DMS79 (cell line): ENCODE data around the gene TANGO2.
A peak's percentile ranks its signal among the peaks of the same experiment; 100 is the strongest.
"Not testable (repeated sequence)": the region's sequence is repeated elsewhere in the genome, so short reads cannot be mapped to it uniquely, and the experiment has no call there.

Experiments
- DNase-seq: peaks from one replicate; lab custom pipeline; 2025; lab: John Stamatoyannopoulos, UW

TANGO2 gene

DNA sequence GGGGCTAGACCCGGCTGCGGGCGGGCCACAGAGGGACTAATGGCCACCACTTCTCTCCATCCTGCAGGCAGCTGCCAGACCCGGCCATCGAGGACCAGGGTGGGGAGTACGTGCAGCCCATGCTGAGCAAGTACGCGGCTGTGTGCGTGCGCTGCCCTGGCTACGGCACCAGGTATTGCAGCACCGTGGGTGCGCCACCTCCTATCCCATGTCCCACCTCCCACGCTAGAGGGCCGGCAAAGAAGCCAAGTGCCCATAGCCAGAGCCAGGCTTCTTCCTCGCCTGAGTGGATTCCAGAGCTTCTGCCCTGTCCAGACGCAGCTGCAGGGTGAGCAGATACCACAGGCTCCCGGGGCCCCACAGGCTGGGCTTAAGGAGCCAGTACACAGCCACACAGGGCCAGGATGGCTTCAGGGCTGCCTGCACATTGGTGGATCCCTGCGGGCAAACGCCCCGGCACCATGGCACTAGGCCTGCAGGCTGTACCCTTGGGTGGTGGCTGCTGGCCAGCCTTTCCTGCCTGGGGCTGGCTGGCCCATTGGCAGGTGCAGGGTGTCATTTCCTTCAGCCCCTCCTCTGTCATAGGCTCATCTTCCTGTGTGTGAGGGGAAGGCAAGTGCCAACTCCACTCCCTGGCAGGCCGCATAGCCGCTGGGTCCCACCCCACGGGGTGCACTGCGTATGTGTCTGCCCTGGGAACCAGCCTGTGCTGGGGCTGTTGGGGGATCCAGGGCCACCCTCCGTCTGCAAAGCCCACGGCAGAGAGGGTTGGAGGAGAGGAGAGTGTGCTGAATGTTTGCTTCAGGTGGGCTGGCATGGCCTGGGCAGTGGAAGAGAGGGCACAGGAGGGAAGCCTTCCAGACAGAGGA lies 42.6 kb downstream of the TANGO2 start:
- no peak for DNase-seq

DNA sequence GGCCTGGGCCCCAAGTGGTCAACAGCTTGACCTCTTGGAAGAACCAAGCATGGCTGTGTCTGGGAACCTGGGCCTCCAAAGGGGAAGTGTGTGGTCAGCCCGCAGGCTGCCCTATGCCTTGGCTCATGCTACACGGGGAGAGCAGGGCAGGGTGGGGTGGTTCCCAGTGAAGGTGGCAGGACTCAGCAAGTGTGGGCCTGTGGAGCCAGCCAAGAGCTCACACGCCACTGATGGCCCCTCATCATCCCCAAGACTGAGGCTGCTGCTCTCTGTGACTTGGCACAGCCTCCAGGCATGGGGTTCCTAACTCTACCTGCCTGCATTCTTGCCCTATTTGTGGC lies 43.2 kb downstream of the TANGO2 start:
- no peak for DNase-seq

DNA sequence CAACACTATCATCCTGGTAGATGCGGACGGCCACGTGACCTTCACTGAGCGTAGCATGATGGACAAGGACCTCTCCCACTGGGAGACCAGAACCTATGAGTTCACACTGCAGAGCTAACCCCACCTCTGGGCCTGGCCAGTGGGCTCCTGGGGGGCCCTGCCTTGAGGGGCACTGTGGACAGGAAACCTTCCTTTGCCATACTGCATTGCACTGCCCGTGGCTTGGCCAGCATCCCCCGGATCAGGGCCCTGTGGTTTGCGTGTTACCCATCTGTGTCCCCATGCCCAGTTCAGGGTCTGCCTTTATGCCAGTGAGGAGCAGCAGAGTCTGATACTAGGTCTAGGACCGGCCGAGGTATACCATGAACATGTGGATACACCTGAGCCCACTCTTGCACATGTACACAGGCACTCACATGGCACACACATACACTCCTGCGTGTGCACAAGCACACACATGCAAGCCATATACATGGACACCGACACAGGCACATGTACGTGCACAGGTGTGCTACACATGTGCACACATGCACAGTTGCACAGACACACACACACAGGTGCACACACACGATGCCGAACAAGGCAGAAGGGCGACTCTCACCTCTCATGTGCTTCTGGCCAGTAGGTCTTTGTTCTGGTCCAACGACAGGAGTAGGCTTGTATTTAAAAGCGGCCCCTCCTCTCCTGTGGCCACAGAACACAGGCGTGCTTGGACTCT lies 43.8 kb downstream of the TANGO2 start:
- no peak for DNase-seq

DNA sequence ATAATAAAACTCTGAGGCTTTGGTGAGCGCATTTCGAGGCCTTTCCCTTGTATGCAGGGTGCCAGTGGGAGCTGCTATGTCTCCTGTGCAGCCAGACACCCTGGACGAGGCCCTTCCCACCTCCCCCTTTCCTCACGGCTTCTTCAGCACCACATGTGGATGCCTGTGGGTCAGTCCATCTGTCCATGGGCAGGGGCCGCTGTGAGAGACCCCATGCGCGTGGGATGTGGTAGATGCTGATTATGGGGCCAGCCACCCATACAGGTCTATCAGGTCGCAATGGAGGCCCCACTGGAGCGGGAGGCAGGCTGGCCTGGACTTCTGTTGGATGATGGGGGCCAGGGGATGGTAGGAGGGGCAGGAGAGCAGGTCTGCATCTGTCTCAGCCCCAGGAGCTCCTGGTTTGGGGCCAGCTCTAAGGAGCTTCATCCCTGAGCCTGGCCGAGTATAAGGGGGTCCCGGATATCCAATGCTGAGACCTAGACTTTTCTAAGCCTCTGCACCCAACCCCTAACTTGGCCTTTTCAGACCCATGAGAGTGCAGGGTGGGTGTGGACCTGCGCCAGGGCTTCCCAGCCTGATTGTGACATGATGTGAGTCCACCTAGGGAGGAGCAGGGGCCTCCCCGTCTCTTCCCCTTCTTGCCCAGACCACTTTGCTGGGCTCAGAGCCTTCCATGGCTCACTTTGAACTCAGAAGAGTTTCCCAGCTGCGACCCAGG lies 45.1 kb downstream of the TANGO2 start:
- no peak for DNase-seq

DNA sequence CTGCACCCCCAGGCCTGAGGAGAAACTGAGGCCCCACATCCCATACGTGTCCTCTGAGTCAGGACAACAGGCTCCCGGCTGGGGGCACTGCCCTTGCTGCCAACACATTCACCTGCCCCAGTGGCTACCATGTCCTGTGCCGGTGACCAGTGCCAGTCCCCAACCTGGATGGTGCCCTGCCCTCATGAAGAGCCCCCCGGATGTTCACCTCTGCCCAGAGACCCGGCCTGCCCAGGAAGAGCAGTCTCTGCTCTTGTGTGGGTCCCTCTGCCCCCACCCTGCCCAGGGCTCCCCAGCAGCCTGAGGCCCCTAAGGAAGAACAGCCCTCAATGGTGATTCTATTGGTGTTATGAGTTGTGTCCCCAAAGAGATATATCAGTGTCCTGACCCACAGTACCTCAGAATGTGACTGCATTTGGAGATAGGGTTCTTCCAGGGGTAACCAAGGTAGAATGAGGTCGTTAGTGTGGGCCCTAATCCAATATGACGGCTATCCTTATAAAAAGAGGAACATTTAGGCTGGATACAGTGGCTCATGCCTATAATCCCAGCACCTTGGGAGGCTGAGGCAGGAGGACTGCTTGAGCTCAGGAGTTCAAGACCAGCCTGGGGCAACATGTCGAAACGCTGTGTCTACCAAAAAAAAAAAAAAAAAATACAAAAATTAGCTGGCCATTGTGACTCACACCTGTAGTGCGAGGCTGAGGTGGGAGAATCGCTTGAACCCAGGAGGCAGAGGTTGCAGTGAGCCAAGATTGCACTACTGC lies 45.9 kb downstream of the TANGO2 start:
- no peak for DNase-seq

DNA sequence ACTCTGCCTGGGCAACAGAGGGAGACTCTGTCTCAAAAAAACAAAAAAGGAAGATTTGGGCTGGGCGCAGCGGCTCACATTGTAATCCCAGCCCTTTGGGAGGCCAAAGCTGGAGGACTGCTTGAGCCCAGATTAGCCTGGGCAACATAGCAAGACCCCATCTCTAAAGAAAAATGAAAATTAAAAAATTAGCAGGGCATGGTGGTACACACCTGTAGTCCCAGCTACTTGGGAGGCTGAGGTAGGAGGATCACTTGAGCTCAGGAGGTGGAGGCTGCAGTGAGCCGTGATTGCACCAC lies 46.4 kb downstream of the TANGO2 start:
- DNase-seq: not testable (repeated sequence)

DNA sequence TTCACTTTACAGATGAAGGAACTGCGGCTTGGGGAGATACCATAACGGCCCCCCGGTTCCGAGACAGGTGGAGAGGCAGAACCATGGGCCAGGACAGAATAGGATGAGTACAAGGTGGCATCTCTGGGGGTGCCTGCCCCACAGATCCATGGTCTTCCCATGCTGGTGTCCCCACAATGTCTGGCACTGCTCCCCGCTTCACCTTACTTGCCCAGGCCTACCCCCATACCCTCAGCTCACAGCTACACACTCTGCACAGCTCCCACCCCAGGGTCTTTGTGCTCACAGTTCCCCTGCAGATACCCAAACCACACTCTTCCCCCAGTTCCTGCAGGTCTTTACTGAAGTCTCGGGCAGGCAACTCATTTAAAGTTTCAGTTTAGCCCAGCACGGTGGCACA lies 47.7 kb downstream of the TANGO2 start:
- DNase-seq: no peak

DNA sequence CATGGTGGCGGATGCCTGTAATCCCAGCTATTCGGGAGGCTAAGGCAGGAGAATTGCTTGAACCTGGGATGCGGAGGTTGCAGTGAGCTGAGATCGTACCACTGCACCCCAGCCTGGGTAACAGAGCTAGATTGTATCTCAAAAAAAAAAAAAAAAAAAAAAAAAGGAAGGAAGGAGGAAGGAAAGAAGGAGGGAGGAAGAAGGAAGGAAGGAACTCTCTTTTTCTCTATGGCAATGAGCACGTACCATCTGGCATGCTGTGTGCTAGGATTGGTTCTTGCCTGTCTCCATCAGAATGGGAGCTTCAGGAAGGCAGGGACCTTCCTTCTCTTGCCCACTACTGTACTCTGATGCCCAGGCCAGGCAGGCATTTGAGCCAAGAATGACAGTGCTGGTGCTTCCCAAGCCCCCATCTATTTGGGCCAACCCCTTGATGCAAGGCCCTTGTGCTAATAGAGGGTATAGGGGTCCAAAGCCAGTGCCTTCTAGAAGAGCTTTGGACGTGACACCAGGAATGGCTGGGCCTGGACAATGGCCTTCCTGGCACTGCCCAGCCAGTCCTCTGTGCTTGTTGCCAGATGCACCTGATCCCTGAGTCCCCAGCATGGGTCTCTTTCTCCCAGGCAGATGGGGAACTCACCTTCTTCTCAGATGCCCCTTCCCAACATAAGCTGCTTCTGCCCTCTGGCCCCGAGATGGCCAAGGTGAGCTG lies 48.6 kb downstream of the TANGO2 start:
- DNase-seq: no peak

DNA sequence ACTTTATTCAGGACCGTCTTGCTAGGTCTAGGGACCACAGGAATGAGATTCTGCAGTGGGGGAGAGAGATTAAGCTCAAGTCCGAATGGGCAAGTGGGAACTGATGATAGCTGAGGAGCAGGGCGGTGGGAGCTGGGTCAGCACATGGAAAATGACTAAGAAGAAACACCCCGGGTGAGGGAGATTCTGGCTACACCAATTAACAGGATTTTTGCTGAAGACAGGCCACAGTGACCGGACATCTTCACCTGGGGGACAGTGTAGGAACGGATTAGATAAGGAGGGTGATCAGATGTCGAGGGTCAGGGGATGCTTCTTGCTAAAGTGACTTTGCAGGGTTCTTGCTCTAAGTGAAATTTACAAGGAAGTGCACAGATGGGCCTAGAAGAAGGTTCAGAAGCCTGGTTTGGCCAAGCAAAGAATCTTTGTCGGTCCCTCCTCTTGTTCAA lies 50.6 kb downstream of the TANGO2 start:
- DNase-seq: no peak

DNA sequence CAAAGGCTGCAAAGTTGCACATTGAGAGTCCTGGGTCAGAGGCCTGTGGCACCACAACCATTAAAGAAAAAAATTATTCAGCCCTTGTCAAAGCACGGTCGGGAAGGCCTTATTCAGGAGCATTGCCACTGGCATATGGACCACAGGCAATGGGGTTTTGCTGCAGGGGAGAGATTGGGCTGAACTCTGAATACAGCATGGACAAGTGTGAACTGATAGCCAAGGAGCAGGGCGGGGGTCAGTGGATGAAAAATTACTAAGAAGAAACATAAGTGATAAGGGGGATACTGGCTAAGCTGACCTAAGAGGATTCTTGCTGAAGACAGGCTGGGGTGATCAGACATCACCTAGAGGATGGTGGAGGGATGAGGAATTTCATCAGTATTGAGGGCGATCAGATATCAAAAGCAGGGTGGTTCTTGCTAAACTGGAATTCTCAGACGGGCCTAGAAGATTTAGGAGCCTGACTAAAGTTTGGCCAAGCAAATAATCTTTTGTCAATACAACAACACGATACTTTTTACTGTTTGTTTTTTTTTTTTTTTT lies 55.8 kb downstream of the TANGO2 start:
- no peak for DNase-seq

DNA sequence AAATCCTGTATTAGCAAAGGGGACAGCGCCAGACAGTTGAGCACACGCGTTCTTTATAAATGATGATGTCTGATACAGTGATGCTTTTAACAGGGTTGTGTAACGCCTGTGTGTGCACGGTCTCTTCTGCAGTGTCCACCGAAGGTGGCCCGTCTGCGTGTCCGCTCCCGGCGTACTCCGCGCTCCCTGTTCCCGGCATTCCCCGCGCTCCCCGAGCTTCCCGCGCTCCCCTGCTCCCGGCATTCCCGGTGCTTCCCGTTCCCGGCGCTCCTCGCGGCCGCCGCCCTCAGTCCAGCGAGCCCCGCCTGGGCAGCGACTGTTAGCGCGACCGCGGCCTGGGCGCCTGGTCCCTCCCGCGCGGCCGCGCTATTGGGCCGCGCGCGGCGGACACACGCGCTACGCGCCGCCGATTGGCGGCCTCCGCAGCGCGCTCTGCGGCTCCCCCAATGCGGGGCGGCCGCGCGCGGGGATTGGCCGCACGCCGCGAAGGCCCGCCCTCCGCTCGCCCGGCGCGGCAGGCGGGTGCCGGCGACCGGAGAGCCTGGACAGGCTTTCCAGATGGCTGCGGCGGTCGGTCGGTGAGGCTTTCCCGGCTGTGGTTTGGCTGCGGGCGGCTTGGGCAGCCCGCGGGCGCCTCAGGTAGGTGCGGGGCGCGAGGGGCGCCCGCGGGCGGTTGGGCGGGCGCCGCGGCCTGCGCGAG lies 59.0 kb downstream of the TANGO2 start, which contains the start of gene DGCR8:
TSS of gene DGCR8 (plus strand) at position 497 of the 700 bp plus-strand sequence. CDS start 5,723 bp downstream, outside the sequence.
- peak; percentile 54 for DNase-seq

DNA sequence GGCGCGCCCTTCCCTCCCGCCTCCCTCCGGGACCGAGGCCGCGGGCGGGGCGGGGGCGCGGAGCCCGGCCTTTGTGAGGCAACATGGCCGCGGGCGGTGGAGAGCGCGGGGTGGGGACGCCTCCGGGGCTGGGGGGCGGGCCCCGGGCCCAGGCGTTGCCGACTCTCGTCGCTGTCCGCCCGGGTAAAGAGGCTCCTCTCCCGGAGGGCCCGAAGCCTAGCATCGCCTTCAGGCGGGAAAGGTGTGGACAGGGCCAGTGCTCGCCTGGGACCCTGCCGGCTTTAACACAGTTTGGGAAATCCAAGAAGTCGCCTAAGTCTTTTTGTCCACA lies 59.5 kb downstream of the TANGO2 start:
- DNase-seq: no peak

DNA sequence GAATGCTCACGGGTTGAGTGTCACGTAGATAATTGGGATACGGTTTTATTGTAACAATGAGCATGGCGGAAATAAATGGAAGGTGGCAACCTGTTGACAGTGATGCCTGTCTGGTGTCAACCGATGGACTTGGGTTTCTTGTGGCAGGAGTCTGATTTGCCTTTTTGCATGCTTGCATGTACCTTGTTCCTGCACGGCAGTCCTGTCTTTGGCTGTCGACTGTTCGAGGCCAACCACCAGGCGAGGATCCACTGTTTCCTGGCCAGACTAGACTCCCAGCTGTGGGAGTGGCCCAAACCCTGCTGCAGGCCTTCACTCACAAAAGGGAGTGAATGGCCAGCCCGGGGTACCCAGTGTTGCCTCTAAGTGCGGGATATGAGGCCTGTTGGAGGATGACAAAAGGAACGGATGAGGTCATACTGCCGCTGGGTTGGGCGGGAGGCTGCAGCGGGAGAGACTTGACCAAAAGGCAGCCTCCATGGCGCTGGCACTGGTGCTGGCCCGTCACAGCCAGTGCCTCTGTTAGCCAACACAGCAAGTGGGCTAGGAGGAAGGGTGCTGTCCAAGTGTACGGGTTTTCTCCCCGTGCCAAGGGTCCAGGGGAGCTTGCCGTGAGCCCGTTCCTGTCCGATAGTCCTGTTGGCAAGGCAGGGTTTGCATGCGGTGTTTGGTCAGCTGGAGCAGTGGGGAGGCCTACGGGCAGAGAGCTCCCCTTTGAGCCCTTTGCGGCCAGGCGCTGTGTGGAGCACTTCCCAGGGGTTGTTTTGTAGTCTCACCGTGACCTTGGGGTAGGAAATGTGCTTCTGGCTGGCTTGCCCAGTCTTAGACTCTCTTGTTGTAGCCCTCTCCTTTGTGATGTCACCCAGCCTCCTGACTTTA lies 60.1 kb downstream of the TANGO2 start:
- no peak for DNase-seq

DNA sequence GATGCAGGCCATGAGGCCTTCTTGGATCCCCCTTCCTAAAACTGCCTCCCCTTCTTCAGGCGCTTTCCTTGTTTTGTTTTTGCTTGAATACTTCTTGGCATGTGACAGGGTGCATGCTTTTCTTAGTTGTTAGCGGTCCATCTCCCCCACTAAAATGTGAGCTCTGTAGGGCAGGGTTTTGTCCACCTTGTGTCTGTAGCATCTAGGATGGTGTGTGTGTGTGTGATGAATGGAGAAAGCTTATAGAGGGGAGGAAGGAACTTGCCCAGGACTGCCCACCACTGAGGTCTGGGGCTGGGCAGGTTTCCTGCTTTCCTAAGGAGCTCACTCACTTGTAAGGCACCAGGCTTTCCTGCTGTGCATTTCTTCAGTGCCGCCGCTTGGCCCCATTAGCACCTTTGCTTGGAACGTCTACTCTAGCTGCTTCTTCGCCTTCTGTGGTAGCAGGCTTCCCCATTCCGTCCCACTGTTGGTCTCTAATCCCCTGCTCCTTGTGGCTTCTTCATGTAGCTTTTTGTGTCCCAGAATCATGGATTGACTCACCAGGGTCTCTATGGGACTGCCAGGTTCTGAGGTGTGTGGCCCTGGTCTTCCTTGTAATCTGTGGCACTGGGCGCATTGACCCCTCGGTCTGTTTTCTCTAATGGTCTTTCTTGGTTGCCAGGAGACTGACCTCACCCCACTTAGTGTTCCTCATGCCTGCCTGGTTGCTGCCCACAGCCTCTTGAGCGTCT lies 62.4 kb downstream of the TANGO2 start:
- no peak for DNase-seq

DNA sequence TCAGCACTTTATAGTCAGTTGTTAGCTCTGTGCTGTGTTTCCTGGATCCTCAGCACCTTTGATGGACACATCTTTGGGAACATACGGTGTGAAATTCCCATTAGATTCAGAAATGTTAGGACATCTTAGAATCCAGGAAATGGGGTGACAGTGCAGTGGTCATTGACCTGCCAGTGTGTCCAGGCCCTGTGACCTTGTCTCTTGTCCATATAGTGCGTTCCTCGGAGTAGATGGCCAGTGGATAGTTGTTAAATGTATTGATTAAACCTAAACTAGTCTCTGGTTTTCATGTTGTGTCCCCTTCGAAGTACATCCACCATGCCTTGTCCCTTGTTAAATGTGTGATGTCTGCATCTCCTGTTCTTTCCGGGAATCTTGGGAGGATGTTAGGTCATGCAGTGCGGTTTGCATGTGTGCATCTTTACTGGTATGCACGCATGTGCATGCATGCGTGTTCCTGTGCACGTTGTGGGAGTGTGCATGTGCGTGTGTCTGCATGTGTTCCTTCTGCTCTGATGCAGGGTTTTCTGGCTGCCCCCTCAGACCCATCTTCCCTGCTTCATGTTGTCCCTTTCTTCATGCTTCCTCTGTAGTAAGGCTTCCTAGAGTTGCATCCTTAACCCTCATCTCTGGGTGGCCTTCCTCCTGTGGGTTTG lies 63.1 kb downstream of the TANGO2 start:
- DNase-seq: no peak

DNA sequence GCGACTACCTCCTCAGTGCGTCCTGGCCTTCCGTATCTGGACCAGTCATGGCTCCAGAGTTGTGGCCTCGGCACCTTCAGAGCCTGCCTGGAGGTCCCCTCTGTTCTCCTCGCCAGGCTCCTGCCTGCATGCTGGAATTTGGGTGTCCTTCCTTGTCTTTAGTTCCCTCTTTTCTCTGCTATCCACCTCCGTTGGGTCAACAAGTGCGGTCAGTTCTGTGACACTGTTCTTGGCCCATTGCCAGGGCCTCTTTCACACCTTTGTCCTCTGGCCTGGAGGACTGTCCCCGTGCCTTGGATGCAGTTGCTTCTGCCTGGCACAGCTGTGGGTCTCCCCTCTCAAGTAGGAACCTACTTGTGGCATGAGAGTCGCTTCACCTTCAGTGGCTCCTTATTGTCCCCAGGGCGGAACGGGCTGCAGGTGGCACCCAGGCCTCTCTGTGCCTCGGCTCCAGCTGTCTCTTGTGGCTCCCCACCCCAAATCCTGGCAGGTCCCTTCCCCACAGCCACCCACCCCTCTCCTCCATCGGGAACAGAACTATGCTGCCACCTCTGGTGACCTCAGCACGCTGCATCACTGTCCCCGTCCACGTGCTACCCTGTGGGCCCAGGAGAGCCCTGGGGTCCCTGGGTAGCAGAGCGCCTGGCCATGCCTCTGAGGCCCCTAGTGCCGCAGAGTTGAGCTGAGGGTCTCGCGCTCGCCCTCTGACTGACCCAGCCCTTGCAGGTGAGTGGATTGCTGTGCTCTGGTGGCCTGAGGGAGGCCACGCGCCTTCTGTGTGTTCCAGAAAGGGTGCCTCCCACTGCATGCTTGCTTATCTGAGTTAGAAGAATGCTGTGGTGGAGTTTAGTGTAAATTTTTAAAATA lies 63.9 kb downstream of the TANGO2 start:
- no peak for DNase-seq

DNA sequence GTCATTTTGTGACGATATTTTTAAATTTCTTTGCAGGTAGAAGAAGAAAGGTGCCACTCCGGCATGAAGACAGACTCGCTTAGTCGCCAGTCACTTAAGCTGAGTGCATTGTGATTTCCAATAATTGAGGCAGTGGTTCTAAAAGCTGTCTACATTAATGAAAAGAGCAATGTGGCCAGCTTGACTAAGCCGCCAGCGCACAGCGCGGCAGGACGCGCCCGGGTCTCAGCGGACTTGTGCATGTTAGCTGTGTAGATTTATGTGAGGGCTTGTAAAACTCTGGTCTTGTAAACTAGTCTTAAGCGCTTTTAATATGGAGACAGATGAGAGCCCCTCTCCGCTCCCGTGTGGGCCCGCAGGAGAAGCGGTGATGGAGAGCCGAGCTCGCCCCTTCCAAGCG lies 64.7 kb downstream of the TANGO2 start:
- no peak for DNase-seq
